Left ventricle myocardium superior (tissue), 1 donor: ENCODE measurements around the gene PAN3. TPM values are rescaled to one million over a fixed set of nuclear protein-coding genes. Genes with fewer than 3 reads are reported as not detected.
A peak's percentile ranks its signal among the peaks of the same experiment; 100 is the strongest.

ENCODE experiments used
- ATAC-seq: fragments of 200-7000 bp; cut with Tn5 transposase; one replicate; pipeline ENCODE4 v1.9.1; 2020; ENCODE audit warnings: mild to moderate bottlenecking, moderate library complexity
- DNase-seq: peaks from one replicate; pipeline ENCODE4 v3.0.0-alpha.2; 2020
- intact Hi-C: fragments of 100-400 bp; cut with micrococcal nuclease; formaldehyde crosslinking; loops from one replicate; pipeline ENCODE4 v1.11.0; 2022
- total RNA-seq: library from RNA; stranded (reverse); fragmentation: NEBNext Ultra II Directional; extraction: Animal tissue kit (Norgen Biotek cat#: 25700); gene quantifications from one replicate; pipeline ENCODE4 v1.2.1, GENCODE V29; 2021
- donor health status: DM: no; HTN: yes; CAD: no; lungs with severe emphysema.

PAN3 gene
- total RNA-seq, 1 donor from 2014 or later, result 9.7 TPM

DNA sequence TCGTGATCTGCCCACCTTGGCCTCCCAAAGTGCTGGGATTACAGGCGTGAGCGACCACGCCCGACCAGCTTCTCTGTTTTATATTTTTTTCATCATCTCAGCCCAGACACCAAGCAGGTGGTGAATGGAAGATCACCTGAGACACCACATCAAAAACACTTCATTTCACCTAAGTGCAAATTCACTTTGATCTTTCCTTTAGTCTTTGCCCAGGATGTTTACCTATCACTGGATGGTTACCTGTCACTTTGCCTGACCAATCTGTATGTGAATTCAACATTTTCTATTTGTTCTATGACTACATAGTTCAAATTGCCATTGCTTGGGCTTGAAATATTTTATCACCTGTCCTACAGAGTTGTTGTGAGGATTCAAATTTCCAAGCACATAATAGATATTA lies 65.7 kb downstream of the PAN3 start:
- DNase-seq (no peak), ATAC-seq (no peak)
- intact Hi-C loops, result no loop called here

GRCh38 chr13:28204690-28205443 lies 66.5 kb downstream of the PAN3 start:
- intact Hi-C loops, result no loop called here

GRCh38 chr13:28218679-28219078 lies 80.3 kb downstream of the PAN3 start:
- ATAC-seq, result no peak
- DNase-seq, result no peak
- intact Hi-C loops, result no loop called here

More at GRCh38 chr13:28204690-28205443, 66.5 kb downstream of the PAN3 start:
- no peak for DNase-seq
- no peak for ATAC-seq

- no peak for ATAC-seq
- no peak for DNase-seq
- intact Hi-C loops, result no loop called here
Observed at GRCh38 chr13:28219408-28220099, 81.2 kb downstream of the PAN3 start.

DNA sequence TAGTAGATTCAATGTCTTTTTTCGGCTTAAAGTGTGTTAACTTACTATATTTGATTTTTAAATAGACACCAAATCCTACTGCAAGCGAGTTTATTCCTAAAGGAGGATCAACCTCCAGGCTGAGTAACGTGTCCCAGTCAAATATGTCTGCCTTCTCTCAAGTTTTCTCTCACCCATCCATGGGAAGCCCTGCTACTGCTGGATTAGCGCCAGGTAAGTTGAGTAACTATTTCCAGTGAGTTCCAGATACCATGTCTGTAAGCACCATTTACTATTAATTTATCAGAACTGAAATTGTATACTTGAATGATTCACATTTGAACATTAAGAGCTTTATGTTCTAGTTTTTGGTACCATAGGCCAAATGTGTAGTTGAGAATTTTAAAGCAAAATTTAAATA lies 81.8 kb downstream of the PAN3 start:
- intact Hi-C loops, result no loop called here
- ATAC-seq, result no peak

DNA sequence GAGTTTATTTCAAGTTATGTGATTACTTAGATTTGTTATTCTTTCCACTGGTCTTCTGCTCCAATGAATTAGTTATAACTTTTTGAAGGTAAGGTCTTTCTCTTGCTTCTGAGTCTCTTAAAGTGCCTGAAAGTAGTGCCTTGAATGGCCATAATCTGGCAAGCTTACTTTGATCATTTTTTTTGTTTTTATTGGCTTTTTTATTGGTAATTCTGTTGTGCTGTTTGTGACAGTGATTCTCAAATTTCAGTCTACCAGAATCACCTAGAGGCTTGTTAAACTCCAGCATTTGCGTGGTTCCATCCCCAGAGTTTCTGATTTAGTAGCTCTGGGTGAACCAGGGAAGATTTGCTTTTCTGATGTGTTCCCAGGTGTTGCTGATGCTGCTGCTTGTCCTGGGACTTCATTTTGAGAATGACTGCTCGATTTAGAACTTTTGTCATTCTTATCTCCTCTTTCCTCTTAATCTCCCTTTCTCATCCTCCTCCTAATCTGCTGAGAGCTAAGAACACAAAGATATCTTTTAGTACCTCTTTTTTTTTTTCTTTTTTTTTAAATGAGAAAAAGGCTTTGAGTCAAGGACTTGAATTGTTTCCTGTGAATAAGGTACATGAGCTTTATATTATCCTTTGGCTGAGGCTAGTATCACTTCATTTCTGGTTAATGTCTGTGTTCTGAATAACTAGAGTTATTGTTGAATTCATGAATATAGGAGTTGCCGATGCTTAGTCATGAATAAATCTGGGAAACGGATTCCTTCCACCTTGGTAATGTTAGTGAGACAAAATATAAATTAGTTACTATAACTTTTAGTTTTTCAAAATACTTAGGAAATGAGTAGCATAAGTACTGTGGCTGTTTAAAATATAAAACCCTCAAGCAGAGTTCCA lies 91.4 kb downstream of the PAN3 start:
- ATAC-seq (no peak), DNase-seq (no peak)
- intact Hi-C loops, result no loop called here

More for the DNA sequence above, 81.8 kb downstream of the PAN3 start:
- no peak for DNase-seq

GRCh38 chr13:28231642-28232041 lies 93.3 kb downstream of the PAN3 start:
- intact Hi-C loops, result no loop called here
- DNase-seq, result no peak
- ATAC-seq, result no peak

DNA sequence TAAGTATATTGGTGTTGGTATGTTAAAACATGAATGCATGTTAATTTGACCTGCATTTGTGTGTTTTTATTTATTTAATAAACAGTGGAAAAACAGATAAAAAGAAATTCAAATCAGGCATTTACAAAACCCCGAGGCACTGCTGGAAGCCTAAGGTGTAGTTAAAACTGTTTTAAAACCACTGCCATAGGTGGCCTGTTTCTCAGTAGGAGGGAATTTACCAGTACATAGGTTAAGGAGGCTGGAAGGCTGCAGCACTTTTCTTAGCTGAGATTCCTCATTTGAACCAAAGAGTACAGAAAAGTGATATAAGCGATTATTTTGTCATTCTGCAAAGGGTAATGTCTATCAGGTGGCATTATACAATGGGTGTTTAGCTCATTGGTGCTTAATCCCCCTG lies 99.6 kb downstream of the PAN3 start:
- intact Hi-C loops, result no loop called here
- no peak for DNase-seq
- ATAC-seq, result no peak

GRCh38 chr13:28239374-28239773 lies 101.0 kb downstream of the PAN3 start:
- DNase-seq, result no peak
- peak; percentile 67 for ATAC-seq
- intact Hi-C loops, result no loop called here

GRCh38 chr13:28245465-28245864 lies 107.1 kb downstream of the PAN3 start:
- intact Hi-C loops, result no loop called here

GRCh38 chr13:28246891-28247290 lies 108.5 kb downstream of the PAN3 start:
- DNase-seq (no peak), ATAC-seq (no peak)
- intact Hi-C loops, result no loop called here

More at GRCh38 chr13:28245465-28245864, 107.1 kb downstream of the PAN3 start:
- ATAC-seq (no peak), DNase-seq (no peak)

GRCh38 chr13:28248080-28248479 lies 109.7 kb downstream of the PAN3 start:
- intact Hi-C loops, result no loop called here
- ATAC-seq, result no peak
- no peak for DNase-seq

DNA sequence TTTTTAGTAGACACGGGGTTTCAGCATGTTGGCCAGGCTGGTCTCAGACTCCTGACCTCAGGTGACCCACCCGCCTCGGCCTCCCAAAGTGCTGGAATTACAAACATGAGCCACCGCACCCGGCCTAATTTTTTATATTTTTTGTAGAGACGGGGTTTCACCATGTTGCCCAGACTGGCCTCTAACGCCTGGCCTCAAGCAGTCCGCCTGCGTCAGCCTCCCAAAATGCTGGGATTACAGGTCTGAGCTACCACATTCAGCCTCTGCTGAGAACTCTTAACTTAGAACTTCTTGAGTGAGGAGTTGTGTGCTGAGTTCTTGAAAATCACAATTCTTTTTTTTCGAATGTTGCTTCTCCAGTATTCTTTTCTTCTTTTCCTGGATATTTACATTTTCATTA lies 112.2 kb downstream of the PAN3 start:
- intact Hi-C loops, result no loop called here
- DNase-seq (no peak), ATAC-seq (no peak)

DNA sequence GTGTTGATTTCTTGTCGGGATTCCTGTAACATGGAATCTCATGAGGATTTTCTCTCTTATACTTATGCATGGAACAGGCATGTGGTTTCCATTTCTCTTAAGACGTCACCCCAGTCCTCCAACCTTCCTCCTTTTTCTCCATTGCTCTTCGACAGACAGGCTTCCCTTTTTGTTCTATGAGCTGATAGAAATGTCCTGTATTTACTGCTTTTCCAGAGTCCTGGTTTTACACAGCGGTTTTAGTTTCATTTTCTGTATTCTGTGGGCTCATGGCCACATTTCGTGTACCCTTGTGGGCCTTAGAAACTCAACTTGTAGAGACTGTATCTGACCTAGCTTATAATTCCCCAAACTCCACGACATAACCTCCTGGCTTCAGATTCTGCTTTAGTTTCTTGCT lies 113.1 kb downstream of the PAN3 start:
- DNase-seq (no peak), ATAC-seq (no peak)
- intact Hi-C loops, result no loop called here

- intact Hi-C loops, result no loop called here
Observed at GRCh38 chr13:28252547-28252946, 114.2 kb downstream of the PAN3 start.

DNA sequence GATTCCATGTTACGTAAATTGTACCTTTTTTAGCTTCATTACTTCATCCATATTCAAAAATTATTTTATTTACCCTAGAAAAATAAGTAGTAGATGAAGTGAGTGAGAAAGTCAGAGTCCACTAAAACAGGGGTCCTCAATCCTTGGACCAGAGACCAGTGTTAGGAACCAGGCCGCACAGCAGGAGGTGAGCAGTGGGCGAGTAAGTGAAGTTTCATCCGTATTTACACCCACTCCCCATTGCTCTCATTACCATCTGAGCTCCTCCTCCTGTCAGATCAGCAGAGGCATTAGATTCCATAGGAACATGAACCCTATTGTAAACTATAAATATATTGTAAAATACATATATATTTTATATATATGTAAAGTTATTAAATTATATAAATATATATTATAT lies 119.0 kb downstream of the PAN3 start:
- intact Hi-C loops, result no loop called here
- ATAC-seq (no peak), DNase-seq (no peak)

More at GRCh38 chr13:28252547-28252946, 114.2 kb downstream of the PAN3 start:
- ATAC-seq (no peak), DNase-seq (no peak)

- DNase-seq, result no peak
- intact Hi-C loops, result no loop called here
- ATAC-seq, result no peak
Observed at GRCh38 chr13:28258417-28258816, 120.1 kb downstream of the PAN3 start.

GRCh38 chr13:28267497-28267896 lies 129.2 kb downstream of the PAN3 start:
- intact Hi-C loops, result no loop called here
- DNase-seq (no peak), ATAC-seq (no peak)

GRCh38 chr13:28268800-28269223 lies 130.5 kb downstream of the PAN3 start:
- intact Hi-C loops, result no loop called here
- DNase-seq (no peak), ATAC-seq (no peak)
